Loucy (cell line): ENCODE data around the gene MRPL39.

Source experiments
- H2AFZ ChIP-seq: fragments of 200-600 bp; sonication (generic); 2 replicates; pipeline ENCODE4 v1.6.0; 2016; ENCODE audit warnings: antibody characterized with exemption, mild to moderate bottlenecking, low read length, moderate library complexity
- H3F3A ChIP-seq: fragments of 200-600 bp; 2 replicates; pipeline ENCODE4 v1.6.0; 2016; ENCODE audit warnings: antibody characterized with exemption, low read depth, mild to moderate bottlenecking
- H3K27me3 ChIP-seq: fragments of 200-600 bp; sonication (generic); 2 replicates; pipeline ENCODE4 v1.6.1; 2014; ENCODE audit warnings: low read length, mild to moderate bottlenecking; ENCODE audit not compliant: insufficient read depth, poor library complexity, severe bottlenecking
- H3K36me3 ChIP-seq: fragments of 200-600 bp; sonication (generic); 2 replicates; pipeline ENCODE4 v1.6.1; 2016; ENCODE audit warnings: low read length; ENCODE audit not compliant: insufficient read depth
- H3K4me1 ChIP-seq: fragments of 200-600 bp; sonication (generic); 2 replicates; pipeline ENCODE4 v1.5.1; 2014; ENCODE audit warnings: low read length, mild to moderate bottlenecking; ENCODE audit not compliant: insufficient read depth, poor library complexity, severe bottlenecking
- H3K4me2 ChIP-seq: fragments of 200-600 bp; sonication (generic); 2 replicates; pipeline ENCODE4 v1.6.0; 2014; ENCODE audit warnings: antibody characterized with exemption, low read length, low read depth, mild to moderate bottlenecking; ENCODE audit not compliant: poor library complexity, severe bottlenecking
- H3K4me3 ChIP-seq: fragments of 200-600 bp; sonication (generic); 2 replicates; pipeline ENCODE4 v1.5.1; 2014; ENCODE audit warnings: low read length, mild to moderate bottlenecking, mixed read lengths; ENCODE audit not compliant: poor library complexity, severe bottlenecking
- H3K79me2 ChIP-seq: fragments of 200-600 bp; sonication (generic); 2 replicates; pipeline ENCODE4 v1.6.1; 2014; ENCODE audit warnings: low read length; ENCODE audit not compliant: insufficient read depth
- H3K9ac ChIP-seq: fragments of 200-600 bp; sonication (generic); 2 replicates; pipeline ENCODE4 v1.6.0; 2014; ENCODE audit warnings: mild to moderate bottlenecking, low read depth, low read length, moderate library complexity; ENCODE audit not compliant: poor library complexity, severe bottlenecking
- H3K9me2 ChIP-seq: fragments of 200-600 bp; sonication (generic); replicated peaks from 2 replicates; pipeline ENCODE4 v1.6.1; 2016; ENCODE audit warnings: low read depth, low read length, mixed read lengths
- H3K9me3 ChIP-seq: fragments of 200-600 bp; sonication (generic); 2 replicates; pipeline ENCODE4 v1.6.1; 2014; ENCODE audit warnings: mild to moderate bottlenecking, antibody characterized with exemption, low read length, low read depth; ENCODE audit not compliant: insufficient read depth
- H4K20me1 ChIP-seq: fragments of 200-600 bp; sonication (generic); 2 replicates; pipeline ENCODE4 v1.6.0; 2014; ENCODE audit warnings: antibody characterized with exemption, low read length, mild to moderate bottlenecking; ENCODE audit not compliant: insufficient read depth, poor library complexity, severe bottlenecking
- EZH2phosphoT487 ChIP-seq: fragments of 200-600 bp; IDR thresholded peaks from 2 replicates; pipeline ENCODE4 v1.6.1; 2018; ENCODE audit warnings: antibody characterized with exemption, mild to moderate bottlenecking, moderate library complexity, borderline replicate concordance
- TF ChIP-seq, protein P1 (sequence below): fragments of 200-600 bp; sonication (generic); conservative IDR thresholded peaks from 2 replicates; pipeline ENCODE4 v1.5.1; 2014; ENCODE audit warnings: mild to moderate bottlenecking, antibody characterized with exemption, low read length

Gene MRPL39

DNA sequence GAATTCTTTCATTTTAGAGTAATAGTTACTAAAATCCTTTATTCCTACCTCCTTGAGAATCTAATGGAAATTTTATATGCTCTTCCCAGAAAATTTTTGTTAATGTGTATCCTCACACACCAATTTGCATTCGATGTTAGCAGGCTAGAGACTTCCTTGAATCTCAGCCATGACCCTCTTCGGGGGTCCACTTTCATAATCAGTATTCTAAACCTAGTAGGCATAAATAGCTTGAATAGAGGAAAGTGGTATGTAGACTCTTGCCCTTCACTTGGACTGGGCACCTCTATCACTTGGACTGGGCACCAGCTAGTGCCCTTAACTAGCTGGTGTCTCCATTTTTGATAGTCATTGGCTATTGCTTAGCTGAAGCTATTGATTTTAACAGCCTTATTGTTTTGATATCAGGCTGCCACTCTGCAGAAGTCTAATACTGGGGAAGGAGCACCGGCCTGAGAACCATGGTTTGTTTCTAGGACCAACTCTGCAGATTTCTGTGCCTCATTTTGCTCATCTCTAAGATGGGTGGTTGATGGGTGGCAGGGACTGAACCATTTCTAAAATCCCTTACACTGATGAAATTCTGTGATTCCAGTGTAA lies 42.8 kb downstream of the MRPL39 start:
- peaks cover 52% of the 10 kb centered on the region for H4K20me1 ChIP-seq

DNA sequence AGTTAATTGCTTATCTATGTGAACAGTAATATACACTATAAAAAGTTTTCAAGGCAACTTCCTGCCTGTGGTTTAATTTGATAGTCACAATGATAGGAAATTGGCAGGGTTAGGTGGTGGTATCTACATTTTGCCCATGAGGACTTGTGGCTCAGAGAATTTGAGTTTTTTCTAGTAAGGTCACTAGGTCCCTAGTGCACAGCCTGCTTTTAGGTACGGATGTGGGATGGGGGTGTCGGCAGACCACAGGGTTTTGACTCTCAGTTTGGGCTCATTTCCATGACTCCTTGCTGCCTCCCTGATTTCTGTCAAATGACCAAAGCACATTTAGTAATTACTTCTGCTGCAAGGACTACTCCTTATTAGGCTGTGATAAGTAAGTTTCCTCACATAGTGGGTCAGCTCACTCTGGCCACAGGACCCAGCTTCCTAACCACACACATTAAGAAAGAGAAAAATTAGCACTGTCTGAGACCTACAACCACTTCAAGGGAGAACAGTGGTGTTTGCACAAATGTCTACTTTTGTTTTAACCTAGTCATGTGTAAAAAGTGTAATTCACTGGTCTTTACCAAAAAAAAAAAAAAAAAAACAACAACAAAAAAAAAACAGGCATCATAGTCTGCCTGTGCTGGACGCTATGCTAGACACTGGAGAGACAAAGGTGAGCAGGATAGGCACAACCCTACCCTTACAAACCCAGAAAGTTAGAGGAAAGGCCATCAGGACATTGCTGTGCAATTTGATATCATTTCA lies 43.7 kb downstream of the MRPL39 start:
- Histone ChIP-seq H4K20me1 (peaks cover 46% of the 10 kb centered on the region), H3K79me2 (peaks cover 69% of the 10 kb centered on the region), H3K9me2 (no peaks in the 10 kb centered on the region), H3K9me3 (no peaks in the 10 kb centered on the region), H3K4me3 (peak overlapping the region; percentile 88), H2AFZ (no peak overlapping the region), H3F3A (no peaks in the 10 kb centered on the region), H3K4me2 (peak overlapping the region; percentile 75), H3K9ac (peak overlapping the region; percentile 93), H3K36me3 (0 out of 2 replicates have a peak, but pooled peaks cover 8% of the 10 kb centered on the region), H3K4me1 (peaks cover 56% of the 10 kb centered on the region), H3K27me3 (no peaks in the 10 kb centered on the region)
- TF ChIP-seq, protein P1, sequence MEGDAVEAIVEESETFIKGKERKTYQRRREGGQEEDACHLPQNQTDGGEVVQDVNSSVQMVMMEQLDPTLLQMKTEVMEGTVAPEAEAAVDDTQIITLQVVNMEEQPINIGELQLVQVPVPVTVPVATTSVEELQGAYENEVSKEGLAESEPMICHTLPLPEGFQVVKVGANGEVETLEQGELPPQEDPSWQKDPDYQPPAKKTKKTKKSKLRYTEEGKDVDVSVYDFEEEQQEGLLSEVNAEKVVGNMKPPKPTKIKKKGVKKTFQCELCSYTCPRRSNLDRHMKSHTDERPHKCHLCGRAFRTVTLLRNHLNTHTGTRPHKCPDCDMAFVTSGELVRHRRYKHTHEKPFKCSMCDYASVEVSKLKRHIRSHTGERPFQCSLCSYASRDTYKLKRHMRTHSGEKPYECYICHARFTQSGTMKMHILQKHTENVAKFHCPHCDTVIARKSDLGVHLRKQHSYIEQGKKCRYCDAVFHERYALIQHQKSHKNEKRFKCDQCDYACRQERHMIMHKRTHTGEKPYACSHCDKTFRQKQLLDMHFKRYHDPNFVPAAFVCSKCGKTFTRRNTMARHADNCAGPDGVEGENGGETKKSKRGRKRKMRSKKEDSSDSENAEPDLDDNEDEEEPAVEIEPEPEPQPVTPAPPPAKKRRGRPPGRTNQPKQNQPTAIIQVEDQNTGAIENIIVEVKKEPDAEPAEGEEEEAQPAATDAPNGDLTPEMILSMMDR, result no peak
- no peak for TF ChIP-seq EZH2phosphoT487

More for the DNA sequence above, 42.8 kb downstream of the MRPL39 start:
- TF ChIP-seq, protein P1, result no peak
- Histone ChIP-seq H3K4me3 (peak overlapping the region; percentile 88), H3K9ac (peak overlapping the region; percentile 93), H3K4me2 (peak overlapping the region; percentile 75), H3K27me3 (no peaks in the 10 kb centered on the region), H3K36me3 (0 out of 2 replicates have a peak, but pooled peaks cover 8% of the 10 kb centered on the region), H2AFZ (no peak overlapping the region), H3F3A (no peaks in the 10 kb centered on the region), H3K9me2 (no peaks in the 10 kb centered on the region), H3K4me1 (peaks cover 58% of the 10 kb centered on the region), H3K9me3 (no peaks in the 10 kb centered on the region), H3K79me2 (peaks cover 78% of the 10 kb centered on the region)

DNA sequence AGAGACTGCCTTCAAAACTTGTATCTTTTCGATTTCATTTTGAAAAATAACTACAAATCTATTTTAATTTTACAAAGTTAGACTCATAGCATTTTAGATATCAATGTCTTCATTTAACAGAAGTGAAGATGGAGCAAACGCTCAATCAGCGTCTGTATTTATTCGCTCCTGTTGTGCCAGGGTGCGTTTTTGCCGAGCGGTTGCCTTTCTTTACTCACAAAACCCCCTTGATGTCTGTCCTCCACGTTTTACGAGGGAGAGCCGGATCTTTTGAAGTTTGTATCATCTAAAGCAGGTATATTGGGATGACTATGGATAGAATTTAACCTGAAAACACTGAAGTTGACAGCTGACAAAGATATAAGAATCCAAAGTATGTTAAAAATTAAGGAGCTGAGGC lies 44.6 kb downstream of the MRPL39 start:
- peak overlapping the region; percentile 75 for H3K4me2 ChIP-seq
- H3K36me3 ChIP-seq, result 0 out of 2 replicates have a peak, but pooled peaks cover 4% of the 10 kb centered on the region
- H3F3A ChIP-seq, result no peaks in the 10 kb centered on the region
- peak overlapping the region; percentile 65 for H2AFZ ChIP-seq
- peaks cover 51% of the 10 kb centered on the region for H3K4me1 ChIP-seq
- H3K27me3 ChIP-seq, result no peaks in the 10 kb centered on the region
- peaks cover 61% of the 10 kb centered on the region for H3K79me2 ChIP-seq
- H3K9ac ChIP-seq, result peak overlapping the region; percentile 93
- H3K9me2 ChIP-seq, result no peaks in the 10 kb centered on the region
- no peaks in the 10 kb centered on the region for H3K9me3 ChIP-seq
- peak overlapping the region; percentile 88 for H3K4me3 ChIP-seq
- TF ChIP-seq, protein P1, result no peak
- TF ChIP-seq EZH2phosphoT487, result no peak
- H4K20me1 ChIP-seq, result peaks cover 41% of the 10 kb centered on the region
